Stimulated activated CD4-positive, alpha-beta T cell treated with anti-CD3 and anti-CD28 coated beads, Interleukin-15, amount 100 ng/mL, for 48 hours (primary cell): ENCODE data around the gene PRR14.

Experiments used
- DNase-seq, 2 donors: peaks; one replicate each; pipeline ENCODE4 v3.0.0-alpha.2; 2020; ENCODE audit warnings: low read depth in 2 of 2

PRR14 gene

GRCh38 chr16:30650369-30651123 lies at the start of gene PRR14:
Gene PRR14 (plus strand): TSS chr16:30650960. CDS start chr16:30651646, 686 bp downstream.
- DNase-seq = peak; percentile 98 to 100

DNA sequence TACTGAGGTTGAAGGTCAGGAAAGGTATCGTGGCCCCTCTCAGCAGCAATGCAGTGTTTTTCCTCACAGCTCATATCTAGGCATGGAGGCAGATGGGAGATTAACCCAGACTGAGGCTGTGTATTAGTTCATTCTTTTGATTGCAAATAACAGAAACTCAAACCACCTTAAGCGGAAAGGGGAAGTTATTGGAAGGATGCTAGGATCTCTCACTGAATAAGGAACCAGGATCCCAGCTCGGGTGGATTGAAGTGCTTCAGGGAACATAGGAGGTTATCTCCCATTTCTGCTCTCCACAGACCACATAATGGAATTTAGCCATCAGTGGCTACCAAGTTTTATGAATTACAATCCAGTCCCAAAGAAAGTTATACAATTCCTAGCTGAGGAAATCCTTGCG lies 48.8 kb upstream of the PRR14 start:
- no peak for DNase-seq

- no peak for DNase-seq
Measured at GRCh38 chr16:30602616-30603277, 48.0 kb upstream of the PRR14 start.

DNA sequence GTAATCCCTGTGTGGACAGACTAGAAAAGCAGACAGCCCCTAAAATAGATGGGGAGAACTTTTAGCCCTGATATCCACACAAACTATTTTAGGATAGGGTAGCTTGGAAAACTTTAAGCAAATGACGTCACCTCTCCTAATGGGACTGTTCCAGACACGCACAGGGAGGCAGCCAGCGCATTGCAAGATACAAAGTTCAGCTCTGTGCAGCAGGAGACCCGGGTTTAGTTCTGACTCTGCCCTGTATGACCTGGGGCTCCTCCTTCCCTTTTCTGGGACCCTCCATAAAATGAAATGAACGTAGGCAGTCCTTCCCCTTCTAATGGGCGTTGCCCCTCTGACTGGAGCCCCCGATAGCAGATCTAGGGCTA lies 46.8 kb upstream of the PRR14 start:
- no peak for DNase-seq

DNA sequence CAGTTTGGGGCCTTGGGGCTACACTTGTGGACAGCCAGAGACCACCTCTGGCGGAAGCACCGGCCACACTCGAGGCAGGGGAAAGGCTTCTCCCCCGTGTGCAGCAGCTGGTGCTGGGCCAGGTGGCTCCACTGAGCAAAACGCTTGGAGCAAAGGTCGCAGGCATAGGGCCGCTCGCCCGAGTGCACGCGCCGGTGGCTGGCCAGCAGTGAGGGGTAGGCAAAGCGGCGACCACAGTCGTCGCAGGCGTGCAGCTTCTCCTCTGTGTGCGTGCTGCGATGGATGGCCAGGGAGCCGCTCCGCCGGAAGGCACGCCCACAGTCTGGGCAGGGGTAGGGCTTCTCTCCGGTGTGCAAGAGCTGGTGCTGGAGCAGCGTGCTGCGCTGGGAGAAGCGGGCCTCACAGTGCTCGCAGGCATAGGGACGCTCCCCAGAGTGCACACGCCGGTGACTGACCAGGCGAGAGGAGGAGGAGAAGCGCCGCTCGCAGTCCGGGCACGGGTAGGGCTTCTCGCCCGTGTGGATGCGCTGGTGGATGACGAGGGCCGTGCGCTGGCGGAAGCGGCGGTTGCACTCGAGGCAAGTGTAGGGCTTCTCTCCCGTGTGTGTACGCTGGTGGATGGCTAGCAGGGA lies 46.3 kb upstream of the PRR14 start:
- DNase-seq = no peak

- no peak for DNase-seq
Measured at GRCh38 chr16:30605158-30605557, 45.6 kb upstream of the PRR14 start.

DNA sequence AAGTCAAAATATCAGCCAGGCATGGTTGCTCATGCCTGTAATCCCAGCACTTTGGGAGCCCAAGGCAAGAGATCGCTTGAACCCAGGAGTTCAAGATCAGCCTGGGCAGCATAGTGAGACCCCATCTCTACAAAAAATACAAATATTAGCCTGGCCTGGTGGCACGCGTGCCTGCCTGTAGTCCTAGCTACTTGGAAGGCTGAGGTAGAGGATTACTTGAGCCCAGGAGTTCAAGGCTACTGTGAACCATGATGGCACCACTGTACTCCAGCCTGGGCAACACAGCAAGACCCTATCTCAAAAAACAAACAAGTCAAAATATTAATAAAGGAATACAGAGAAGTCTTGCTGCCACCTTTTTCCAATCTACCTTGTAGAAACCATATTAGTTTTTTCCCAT lies 44.8 kb upstream of the PRR14 start:
- DNase-seq = no peak

DNA sequence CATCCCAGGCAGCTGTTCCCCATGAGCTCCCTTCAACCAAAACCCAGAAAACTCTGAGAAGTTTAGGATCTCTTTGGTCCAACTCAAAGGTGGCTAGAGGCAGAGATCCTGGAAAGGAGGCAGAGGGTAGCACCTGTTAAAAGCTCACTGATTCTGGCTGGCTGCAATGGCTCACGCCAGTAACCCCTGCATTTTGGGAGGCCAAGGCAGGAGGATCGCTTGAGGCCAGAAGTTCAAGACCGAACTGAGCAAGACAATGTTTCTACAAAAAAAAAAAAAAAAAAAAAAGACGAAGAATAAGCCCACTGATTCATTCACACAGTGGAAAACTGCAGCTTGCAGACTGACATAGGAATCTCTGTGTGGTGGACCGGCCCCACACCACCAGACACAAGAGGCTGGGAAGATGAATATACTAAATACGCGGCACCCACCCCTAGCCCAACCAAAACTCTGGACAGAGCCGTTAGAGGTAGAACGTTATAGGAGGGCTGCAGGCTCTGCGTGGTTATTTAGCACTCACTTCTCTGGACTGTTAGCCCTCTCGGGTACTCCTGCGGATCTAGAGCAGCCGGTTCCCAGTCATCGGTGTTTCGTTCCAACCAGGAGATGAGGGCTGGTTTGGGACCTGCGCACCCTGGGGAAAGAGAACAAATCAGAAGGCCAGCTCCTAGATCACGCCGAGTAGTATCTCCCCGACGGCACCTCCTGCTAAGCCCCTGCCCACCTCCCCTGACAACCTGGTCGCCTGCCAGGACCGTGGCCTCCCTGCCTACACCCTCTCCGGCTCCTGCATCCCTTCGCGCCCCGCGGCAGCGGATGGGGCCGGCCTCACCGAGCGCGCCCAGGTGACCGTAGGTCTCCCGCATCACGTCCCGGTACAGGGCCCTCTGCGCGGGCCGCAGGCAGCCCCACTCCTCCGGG lies 41.5 kb upstream of the PRR14 start:
- peak in 1 of 2 donors; percentile 21 for DNase-seq

- DNase-seq = peak; percentile 91 to 93
Measured at GRCh38 chr16:30609926-30610839, 40.6 kb upstream of the PRR14 start, which contains the start of gene ZNF689. Gene ZNF689 (minus strand): TSS chr16:30610389. CDS start chr16:30610041, 348 bp downstream.

- peak; percentile 83 for DNase-seq
Measured at GRCh38 chr16:30615358-30616091, 35.2 kb upstream of the PRR14 start.

DNA sequence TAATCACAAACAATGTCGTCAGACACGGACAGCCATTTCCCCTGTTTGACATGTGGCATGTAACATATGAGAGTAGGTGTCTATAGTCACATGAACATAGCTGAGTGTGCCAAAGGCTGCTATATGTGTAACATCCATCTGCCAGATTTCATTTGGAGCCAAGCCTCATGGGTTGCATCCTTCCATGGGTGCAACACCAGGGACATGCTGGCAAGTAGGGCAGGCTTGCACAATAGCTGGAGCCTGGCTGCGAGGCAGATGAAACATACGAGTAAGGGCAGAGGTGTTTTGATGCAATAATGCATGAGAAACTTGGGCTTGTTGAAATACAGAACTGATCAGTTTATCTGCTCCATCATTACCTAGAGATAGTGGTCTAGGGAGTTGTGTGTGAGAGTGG lies 31.6 kb upstream of the PRR14 start:
- no peak for DNase-seq

GRCh38 chr16:30619638-30620037 lies 31.1 kb upstream of the PRR14 start:
- no peak for DNase-seq

DNA sequence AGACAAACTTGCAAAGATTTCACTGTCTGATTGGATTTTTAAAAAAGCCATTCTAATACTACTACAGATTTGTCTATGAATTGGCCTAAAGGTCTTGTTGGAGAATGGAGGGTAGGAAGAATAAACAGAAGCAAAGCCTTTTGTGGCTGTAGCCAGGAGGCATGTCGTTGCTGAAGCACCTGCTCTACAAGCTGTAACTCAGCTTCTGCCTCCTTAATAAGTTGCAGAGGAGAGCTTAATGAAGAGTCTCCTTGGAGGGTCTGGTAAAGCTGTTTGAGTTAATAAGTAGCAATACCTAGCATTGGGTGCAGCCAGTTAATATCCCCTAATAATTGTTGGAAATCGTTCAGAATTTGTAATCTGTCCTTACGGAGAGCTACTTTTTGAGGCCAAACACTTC lies 30.6 kb upstream of the PRR14 start:
- no peak for DNase-seq

DNA sequence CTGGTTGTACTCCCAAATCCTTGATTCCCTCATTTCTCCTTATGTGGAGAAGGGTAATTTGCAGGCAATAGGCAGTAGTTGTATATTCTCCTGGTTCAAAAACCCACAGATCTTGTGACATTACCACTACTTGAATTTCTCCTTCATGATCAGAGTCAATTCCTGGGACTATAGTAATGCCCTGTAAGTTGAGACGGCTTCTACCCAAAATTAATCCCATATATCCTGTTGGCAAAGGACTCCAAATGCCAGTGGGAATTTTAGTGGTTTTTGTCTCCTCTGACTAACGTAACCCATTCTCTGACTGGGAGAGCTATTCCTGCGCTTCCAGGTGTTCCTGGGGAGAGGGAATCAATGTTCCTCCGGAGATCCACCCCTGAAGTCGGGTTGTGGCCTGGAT lies 29.0 kb upstream of the PRR14 start:
- no peak for DNase-seq

- DNase-seq = no peak
Measured at GRCh38 chr16:30622455-30623032, 28.2 kb upstream of the PRR14 start.

GRCh38 chr16:30623536-30624283 lies 27.1 kb upstream of the PRR14 start:
- no peak for DNase-seq

- DNase-seq = no peak
Measured at GRCh38 chr16:30626236-30626635, 24.5 kb upstream of the PRR14 start.

DNA sequence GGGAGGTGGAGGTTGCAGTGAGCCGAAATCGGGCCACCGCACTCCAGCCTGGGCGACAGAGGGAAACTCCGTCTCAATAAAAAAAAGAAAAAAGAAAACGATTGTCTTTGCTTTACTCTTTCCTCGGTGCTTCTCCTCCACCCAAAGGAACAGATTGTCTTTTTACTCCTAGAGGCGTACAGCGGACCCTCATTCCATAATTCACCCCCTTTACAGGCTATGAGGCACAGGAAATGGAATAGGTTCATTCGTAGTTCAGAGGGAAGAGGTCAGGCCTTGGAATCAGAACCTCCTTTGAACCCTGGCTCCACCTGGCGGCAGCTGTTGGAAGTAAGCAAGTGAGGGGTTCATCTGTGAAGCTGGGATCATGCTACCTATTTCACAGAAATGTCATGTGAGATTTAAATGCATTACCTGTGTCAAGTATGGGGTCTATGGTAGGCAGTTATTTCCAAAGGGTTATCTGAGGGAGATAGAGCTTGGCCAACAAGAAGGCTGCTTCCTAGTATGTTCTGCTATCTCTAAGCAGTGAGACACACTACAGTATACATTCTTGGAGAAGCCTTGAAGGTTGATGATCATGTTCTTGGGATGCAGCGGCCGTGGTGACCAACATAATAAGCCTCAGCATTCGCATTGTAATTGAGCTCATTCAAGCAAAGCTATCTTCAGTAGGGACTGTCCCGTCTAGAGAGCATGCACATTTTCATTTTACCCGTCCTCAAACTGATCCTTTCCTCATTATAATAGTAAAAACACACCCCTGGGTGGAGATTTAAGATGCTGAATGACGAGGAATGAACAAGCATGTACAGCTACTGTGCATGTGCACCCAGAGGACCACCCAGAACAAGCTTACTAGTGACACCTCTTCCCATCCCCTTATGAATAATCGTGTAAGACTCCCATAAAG lies 21.9 kb upstream of the PRR14 start:
- DNase-seq = peak; percentile 69 to 88
